22Rv1 (cell line): ENCODE data around the gene LSM14A.

ENCODE experiments used
- H3K27ac ChIP-seq: fragments of 450-650 bp; 2 replicates; pipeline ENCODE4 v1.5.1; 2017
- CTCF ChIP-seq: fragments of 450-650 bp; IDR thresholded peaks from 2 replicates; pipeline ENCODE4 v1.5.1; 2017; ENCODE audit warnings: mild to moderate bottlenecking
- ZFX ChIP-seq: fragments of 450-650 bp; IDR thresholded peaks from 2 replicates; pipeline ENCODE4 v1.6.1; 2017; ENCODE audit warnings: antibody characterized with exemption, borderline replicate concordance

Gene LSM14A

GRCh38 chr19:34228347-34228746 lies 56.0 kb downstream of the LSM14A start:
- TF ChIP-seq ZFX: no peak
- TF ChIP-seq CTCF: no peak
- no peak overlapping the region for H3K27ac ChIP-seq

- TF ChIP-seq CTCF (no peak), ZFX (no peak)
- H3K27ac ChIP-seq: no peak overlapping the region
These were observed 56.5 kb downstream of the LSM14A start for GRCh38 chr19:34228762-34229161.

- TF ChIP-seq CTCF: no peak
- no peak for TF ChIP-seq ZFX
- no peak overlapping the region for H3K27ac ChIP-seq
These were observed 57.4 kb downstream of the LSM14A start for GRCh38 chr19:34229721-34230120.

GRCh38 chr19:34230820-34231219 lies 58.5 kb downstream of the LSM14A start:
- no peak for TF ChIP-seq ZFX
- no peak overlapping the region for H3K27ac ChIP-seq

- no peak for TF ChIP-seq ZFX
- no peak for TF ChIP-seq CTCF
- H3K27ac ChIP-seq: no peak overlapping the region
These were observed 59.1 kb downstream of the LSM14A start for GRCh38 chr19:34231439-34231838.

GRCh38 chr19:34232566-34233481 lies 60.5 kb downstream of the LSM14A start:
- H3K27ac ChIP-seq: peak overlapping the region; percentile 18
- TF ChIP-seq CTCF: no peak
- TF ChIP-seq ZFX: no peak

- TF ChIP-seq CTCF: no peak
- no peak for TF ChIP-seq ZFX
- no peak overlapping the region for H3K27ac ChIP-seq
These were observed 63.2 kb downstream of the LSM14A start for GRCh38 chr19:34235425-34235940.
